ENCODE measurements around the gene IL12RB1. TPM values are rescaled to one million over a fixed set of nuclear protein-coding genes. Genes with fewer than 3 reads are reported as not detected.

Gene IL12RB1
- total RNA-seq, 3 donors from 2014 or later, result 1.8 to 4.0 (median 2.2) TPM

DNA sequence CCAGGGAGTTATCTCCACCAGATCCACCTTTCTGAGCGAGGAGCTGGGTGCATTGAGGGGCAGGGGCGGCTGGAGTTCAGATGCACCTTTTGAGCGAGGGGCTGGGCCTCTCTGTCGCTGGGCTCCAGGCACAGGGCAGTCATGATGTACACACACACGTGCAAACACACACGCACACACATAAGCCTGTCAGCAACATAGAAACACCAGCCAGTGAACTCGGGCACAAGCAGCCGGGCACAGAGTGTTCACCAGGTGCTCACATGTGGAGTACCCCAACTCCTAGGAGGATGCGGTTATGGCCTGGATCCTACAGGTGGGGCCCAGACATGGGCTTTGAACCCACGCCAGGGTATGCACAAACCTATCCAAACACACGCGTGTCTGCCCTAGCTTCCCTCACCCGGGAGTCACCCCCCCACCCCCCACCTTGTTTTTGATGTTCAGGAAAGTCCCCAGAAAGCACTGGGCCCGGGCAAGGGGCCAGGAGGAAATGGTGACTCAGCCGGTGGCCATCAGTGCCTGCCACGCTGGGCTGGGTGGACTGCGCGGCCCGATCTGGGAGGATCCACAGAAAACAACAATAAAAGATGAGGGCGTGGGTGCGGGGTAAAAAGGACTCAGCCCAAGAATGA lies 65.5 kb downstream of the IL12RB1 start:
- ATAC-seq, result peak; percentile 72
- DNase-seq, result peak; percentile 78 to 92 (median 84)
- no peak for TF ChIP-seq CTCF (IDR thresholded peaks at IDR 0.05)
- intact Hi-C loops (cut with DNase I, micrococcal nuclease), result no loop called here
- Histone ChIP-seq H3K4me3 (no peak overlapping the region), H3K36me3 (ENCODE audit: low read depth) (no peaks in the 10 kb centered on the region), H3K4me1 (ENCODE audit: low read depth) (peaks cover 26% of the 10 kb centered on the region), H3K9me3 (no peaks in the 10 kb centered on the region)

DNA sequence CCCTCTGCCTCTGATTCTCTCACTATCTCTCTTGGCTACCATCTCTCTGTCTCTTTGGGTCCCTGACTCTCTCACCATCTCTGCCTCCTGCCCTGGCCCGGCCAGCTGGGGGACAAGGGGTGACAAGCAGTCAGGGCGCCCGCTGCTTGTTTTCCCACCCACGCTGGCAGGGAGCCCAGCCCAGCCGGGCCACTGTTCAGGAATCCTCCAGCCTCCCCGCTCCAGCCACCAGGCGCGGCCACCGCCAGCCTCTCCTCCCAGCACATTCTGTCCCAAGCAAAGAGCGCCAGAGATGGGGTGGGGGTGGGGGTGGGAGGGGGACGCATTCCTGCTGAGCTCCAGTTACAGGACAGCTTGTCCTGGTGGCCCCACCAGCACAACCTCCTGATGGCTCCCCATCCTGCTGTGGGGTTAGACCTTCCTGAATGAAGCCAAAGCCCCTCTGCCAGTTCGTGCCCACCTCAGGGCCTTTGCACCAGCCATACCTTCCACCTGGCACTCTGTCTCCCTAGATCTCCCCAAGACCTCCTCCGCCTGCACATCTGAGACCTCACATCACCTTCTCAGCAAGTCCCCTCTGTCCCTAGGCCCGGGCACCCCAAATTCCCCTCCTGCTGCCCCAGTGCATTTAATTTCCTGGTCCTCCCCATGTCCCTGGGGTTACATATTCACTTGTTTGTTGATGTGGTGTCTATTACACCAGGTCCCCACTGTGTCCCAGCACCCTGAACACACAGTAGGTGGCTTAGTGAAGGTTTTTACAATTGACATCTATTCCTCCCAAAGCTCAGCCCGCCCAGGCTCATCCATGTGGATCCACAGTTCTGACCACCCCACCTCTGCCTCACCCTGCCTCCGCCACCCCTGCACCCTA lies 66.3 kb downstream of the IL12RB1 start:
- Histone ChIP-seq H3K4me3 (no peak overlapping the region), H3K9me3 (no peaks in the 10 kb centered on the region), H3K36me3 (ENCODE audit: low read depth) (no peaks in the 10 kb centered on the region), H3K4me1 (ENCODE audit: low read depth) (peaks cover 26% of the 10 kb centered on the region)
- intact Hi-C loops (cut with DNase I, micrococcal nuclease), result no loop called here
- TF ChIP-seq CTCF (IDR thresholded peaks at IDR 0.05), result no peak
- DNase-seq (peak; percentile 57 to 84 (median 72)), ATAC-seq (peak; percentile 41)

GRCh38 chr19:18017275-18018083 lies 69.3 kb downstream of the IL12RB1 start:
- no peaks in the 10 kb centered on the region for H3K36me3 ChIP-seq (ENCODE audit: low read depth)
- peaks cover 21% of the 10 kb centered on the region for H3K4me1 ChIP-seq (ENCODE audit: low read depth)
- peak in 1 of 3 donors; percentile 14 for DNase-seq
- TF ChIP-seq CTCF (IDR thresholded peaks at IDR 0.05), result no peak
- intact Hi-C loops (cut with DNase I, micrococcal nuclease), result no loop called here
- ATAC-seq, result no peak
- no peaks in the 10 kb centered on the region for H3K9me3 ChIP-seq
- no peak overlapping the region for H3K4me3 ChIP-seq

DNA sequence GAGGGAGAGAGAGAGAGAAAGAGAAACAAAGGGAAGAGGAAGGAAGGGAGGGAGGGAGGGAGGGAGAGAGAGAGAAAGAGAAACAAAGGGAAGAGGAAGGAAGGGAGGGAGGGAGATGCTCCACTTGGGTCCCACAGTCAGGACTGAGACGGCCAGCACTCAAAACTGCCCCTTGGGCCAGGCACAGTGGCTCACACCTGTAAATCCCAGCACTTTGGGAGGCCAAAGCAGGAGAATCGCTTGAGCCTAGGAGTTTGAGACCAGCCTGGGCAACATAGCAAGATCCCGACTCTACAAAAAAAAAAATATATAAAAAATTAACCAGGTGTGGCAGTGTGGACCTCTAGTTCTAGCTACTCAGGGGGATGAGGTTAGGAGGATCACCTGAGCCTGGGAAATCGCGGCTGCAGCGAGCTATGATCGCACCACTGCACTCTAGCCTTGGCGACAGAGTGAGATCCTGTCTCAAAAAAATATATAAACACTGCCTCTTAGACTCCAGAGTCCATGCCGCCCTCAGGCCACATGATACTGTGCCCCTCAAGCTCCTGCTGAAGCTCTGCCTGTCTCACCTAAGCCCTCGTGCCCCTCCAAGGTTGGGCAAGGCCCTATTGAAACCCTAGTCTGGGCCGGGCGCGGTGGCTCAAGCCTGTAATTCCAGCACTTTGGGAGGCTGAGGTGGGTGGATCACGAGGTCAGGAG lies 70.4 kb downstream of the IL12RB1 start:
- no peak for ATAC-seq
- intact Hi-C loops (cut with DNase I, micrococcal nuclease), result no loop called here
- H3K4me1 ChIP-seq (ENCODE audit: low read depth), result peaks cover 11% of the 10 kb centered on the region
- no peak for DNase-seq
- TF ChIP-seq CTCF (IDR thresholded peaks at IDR 0.05), result no peak
- H3K9me3 ChIP-seq, result no peaks in the 10 kb centered on the region
- H3K36me3 ChIP-seq (ENCODE audit: low read depth), result peaks cover 3% of the 10 kb centered on the region
- no peak overlapping the region for H3K4me3 ChIP-seq

- no peak overlapping the region for H3K4me3 ChIP-seq
- peak; percentile 35 for ATAC-seq
- H3K36me3 ChIP-seq (ENCODE audit: low read depth), result peaks cover 13% of the 10 kb centered on the region
- TF ChIP-seq CTCF (IDR thresholded peaks at IDR 0.05), result no peak
- no peaks in the 10 kb centered on the region for H3K9me3 ChIP-seq
- H3K4me1 ChIP-seq (ENCODE audit: low read depth), result no peaks in the 10 kb centered on the region
- no peak for DNase-seq
- intact Hi-C loops (cut with DNase I, micrococcal nuclease), result no loop called here
Observed at GRCh38 chr19:18014197-18014596, 72.5 kb downstream of the IL12RB1 start.

Measured in mucosa of descending colon (tissue), 3 donors.